OCI-LY7 (cell line): ENCODE results near the gene BOD1L1. TPM values are rescaled to one million over a fixed set of nuclear protein-coding genes. Genes with fewer than 3 reads are reported as not detected.

ENCODE experiments used
- BruUV-seq: library from RNA; stranded (reverse); fragments of 400-500 nt; replicated peaks from 2 replicates; lab custom pipeline; 2021; lab: Mats Ljungman, UMichigan
- CTCF ChIA-PET: fragments of 300-600 bp; sonication (Branson Sonifier 250); formaldehyde crosslinking; loops from one replicate; lab custom pipeline; 2022; ENCODE audit warnings: antibody characterized with exemption; ENCODE audit not compliant: unreplicated experiment; lab: Charles Lee
- POLR2A ChIA-PET: fragments of 300-600 bp; sonication (Branson Sonifier 250); formaldehyde crosslinking; loops from one replicate; lab custom pipeline; 2022; ENCODE audit warnings: antibody characterized with exemption; lab: Charles Lee
- DNase-seq: peaks from one replicate; pipeline ENCODE4 v3.0.0-alpha.2; 2015; ENCODE audit warnings: low spot score
- H2AFZ ChIP-seq: fragments of 200-600 bp; sonication (generic), shearing (Covaris generic); 2 replicates; pipeline ENCODE4 v1.6.1; 2014; ENCODE audit warnings: mild to moderate bottlenecking, antibody characterized with exemption, low read length, moderate library complexity
- H3K27ac ChIP-seq: fragments of 200-600 bp; sonication (generic); 2 replicates; pipeline ENCODE4 v1.5.1; 2014; ENCODE audit warnings: mixed run types, low read depth, mild to moderate bottlenecking, moderate library complexity, low read length, inconsistent platforms; ENCODE audit not compliant: poor library complexity, severe bottlenecking
- H3K36me3 ChIP-seq: fragments of 200-600 bp; sonication (generic); 2 replicates; pipeline ENCODE4 v1.6.1; 2014; ENCODE audit warnings: mild to moderate bottlenecking, antibody characterized with exemption, low read length, moderate library complexity, mixed read lengths; ENCODE audit not compliant: insufficient read depth
- H3K4me1 ChIP-seq: fragments of 200-600 bp; sonication (generic); 2 replicates; pipeline ENCODE4 v1.5.1; 2014; ENCODE audit warnings: mild to moderate bottlenecking, low read length; ENCODE audit not compliant: insufficient read depth, poor library complexity, severe bottlenecking
- H3K4me2 ChIP-seq: fragments of 200-600 bp; sonication (generic); 2 replicates; pipeline ENCODE4 v1.6.1; 2014; ENCODE audit warnings: mild to moderate bottlenecking, low read length
- H3K4me3 ChIP-seq: fragments of 200-600 bp; sonication (generic); 2 replicates; pipeline ENCODE4 v1.5.1; 2014; ENCODE audit warnings: mild to moderate bottlenecking, low read depth, low read length; ENCODE audit not compliant: poor library complexity, severe bottlenecking
- H3K79me2 ChIP-seq: fragments of 200-600 bp; sonication (generic); 2 replicates; pipeline ENCODE4 v1.6.1; 2016; ENCODE audit warnings: low read depth, mild to moderate bottlenecking, low read length, moderate library complexity, mixed read lengths; ENCODE audit not compliant: insufficient read depth
- H3K9me2 ChIP-seq: fragments of 200-600 bp; sonication (generic); 2 replicates; pipeline ENCODE4 v1.6.1; 2016; ENCODE audit warnings: mild to moderate bottlenecking, low read length, mixed read lengths; ENCODE audit not compliant: insufficient read depth
- H3K9me3 ChIP-seq: fragments of 200-600 bp; sonication (generic); 2 replicates; pipeline ENCODE4 v1.6.1; 2014; ENCODE audit warnings: mild to moderate bottlenecking, mixed run types, low read length, mixed read lengths
- H4K20me1 ChIP-seq: fragments of 200-600 bp; sonication (generic); 2 replicates; pipeline ENCODE4 v1.6.1; 2014; ENCODE audit warnings: mild to moderate bottlenecking, antibody characterized with exemption, low read length, moderate library complexity, mixed read lengths; ENCODE audit not compliant: insufficient read depth
- CTCF ChIP-seq: fragments of 200-600 bp; sonication (generic); conservative IDR thresholded peaks from 2 replicates; pipeline ENCODE4 v1.5.1; 2014; ENCODE audit warnings: mild to moderate bottlenecking, antibody characterized with exemption, low read length, moderate library complexity, mixed read lengths
- EZH2phosphoT487 ChIP-seq: fragments of 200-600 bp; sonication (generic); IDR thresholded peaks from 2 replicates; pipeline ENCODE4 v1.6.1; 2018; ENCODE audit warnings: low read depth, borderline replicate concordance, mild to moderate bottlenecking, mixed run types, antibody characterized with exemption, low read length, moderate library complexity, mixed read lengths
- intact Hi-C: fragments of 100-400 bp; cut with micrococcal nuclease; formaldehyde crosslinking; loops from one replicate; pipeline ENCODE4 v1.10.0; 2022; ENCODE audit not compliant: unreplicated experiment
- total RNA-seq, 2 experiments: library from RNA; depleted of rRNA in 1 of 2; stranded (reverse); fragments of >200 nt in 1 of 2; shearing (Covaris generic) in 1 of 2; gene quantifications; 2 replicates each; pipeline ENCODE4 v1.2.3, GENCODE V29; 2014 to 2022

BOD1L1 gene
- total RNA-seq, 2 experiments from 2014 or later, result 24.0 to 49.6 TPM

- no peaks in the 10 kb centered on the region for H3K36me3 ChIP-seq
- DNase-seq, result no peak
- no peak overlapping the region for H3K4me2 ChIP-seq
- ChIA-PET CTCF (no interaction called here), POLR2A (interaction anchor here (0.5 to 0.7 kb wide), 2 partner anchors 9 to 44 kb away, joined by 3 to 4 read pairs; no protein-coding TSS in a partner anchor)
- no peaks in the 10 kb centered on the region for H3K79me2 ChIP-seq
- no peaks in the 10 kb centered on the region for H4K20me1 ChIP-seq
- no peaks in the 10 kb centered on the region for H3K9me2 ChIP-seq
- no TSS peak for BruUV-seq
- intact Hi-C loops, result no loop called here
- H3K9me3 ChIP-seq, result no peaks in the 10 kb centered on the region
- H3K4me3 ChIP-seq, result no peak overlapping the region
- no peak overlapping the region for H2AFZ ChIP-seq
- peaks cover 10% of the 10 kb centered on the region for H3K4me1 ChIP-seq
- H3K27ac ChIP-seq, result no peak overlapping the region
- TF ChIP-seq EZH2phosphoT487 (no peak), CTCF (no peak)
Measured at GRCh38 chr4:13523591-13524503, 103.7 kb downstream of the BOD1L1 start.

- no TSS peak for BruUV-seq
- Histone ChIP-seq H3K27ac (no peak overlapping the region), H3K4me1 (peaks cover 2% of the 10 kb centered on the region), H3K9me3 (no peaks in the 10 kb centered on the region), H4K20me1 (no peaks in the 10 kb centered on the region), H2AFZ (no peak overlapping the region), H3K79me2 (no peaks in the 10 kb centered on the region), H3K9me2 (no peaks in the 10 kb centered on the region), H3K36me3 (no peaks in the 10 kb centered on the region), H3K4me2 (no peak overlapping the region), H3K4me3 (no peak overlapping the region)
- no peak for DNase-seq
- POLR2A ChIA-PET, result no interaction called here
- no peak for TF ChIP-seq CTCF
- no peak for TF ChIP-seq EZH2phosphoT487
- CTCF ChIA-PET, result no interaction called here
- intact Hi-C loops, result no loop called here
Measured at GRCh38 chr4:13523105-13523477, 104.4 kb downstream of the BOD1L1 start.
